Cardiac septum (tissue), 1 donor: ENCODE data around the gene PRLR. TPM values are rescaled to one million over a fixed set of nuclear protein-coding genes. Genes with fewer than 3 reads are reported as not detected.
"Not testable (repeated sequence)": the region's sequence is repeated elsewhere in the genome, so short reads cannot be mapped to it uniquely, and the experiment has no call there.

Experiments used
- DNase-seq: peaks from one replicate; pipeline ENCODE4 v3.0.0-alpha.2; 2020; ENCODE audit warnings: low spot score
- intact Hi-C: fragments of 100-400 bp; cut with DNase I; formaldehyde crosslinking; loops from one replicate; pipeline ENCODE4 v1.14.0; 2022
- total RNA-seq: library from RNA; stranded (reverse); fragmentation: NEBNext Ultra II Directional; extraction: Animal tissue kit (Norgen Biotek cat#: 25700); gene quantifications from one replicate; pipeline ENCODE4 v1.2.1, GENCODE V29; 2021
- donor health status: DM: no; HTN: no; CAD: no.

PRLR gene
- total RNA-seq, 1 donor from 2014 or later: 0.30 TPM

DNA sequence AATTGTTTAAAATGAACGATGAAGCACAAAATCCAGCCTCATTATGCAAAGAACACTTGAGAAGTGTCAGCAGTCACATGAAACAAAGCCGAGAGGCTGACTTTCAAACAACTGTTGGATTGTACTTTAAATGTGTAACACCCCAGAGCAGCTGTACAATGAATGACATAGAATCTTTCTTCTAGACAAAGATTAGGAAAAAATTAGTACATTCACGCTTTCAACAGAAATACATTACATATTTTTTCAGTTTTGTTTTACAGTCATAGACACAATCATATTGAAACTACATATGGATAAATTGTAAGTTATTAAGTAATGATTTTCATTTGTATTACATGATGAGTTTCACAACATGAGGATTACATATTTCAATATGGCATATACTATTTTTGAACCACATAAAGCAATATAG, 171.9 kb downstream of the PRLR start:
- no peak for DNase-seq
- intact Hi-C loops: no loop called here

DNA sequence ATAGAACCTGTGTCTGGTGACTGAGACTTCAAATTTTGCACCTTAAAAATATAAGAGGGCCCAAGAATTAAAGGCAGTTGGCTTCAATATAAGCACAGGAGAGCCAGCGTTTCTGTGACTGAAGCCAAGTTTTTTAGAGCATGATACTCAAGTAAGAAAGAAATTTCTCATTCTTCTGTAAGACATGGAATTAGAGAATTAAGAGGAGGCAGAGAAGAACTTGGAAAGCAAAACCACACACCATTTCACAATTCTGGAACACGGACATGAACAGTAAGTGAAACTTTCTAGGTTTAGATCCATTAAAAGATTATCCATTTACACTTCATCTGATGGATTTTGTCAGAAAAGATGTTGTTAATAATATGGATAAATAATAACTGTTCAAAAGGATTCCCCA, 173.6 kb downstream of the PRLR start:
- DNase-seq: no peak
- intact Hi-C loops: no loop called here

DNA sequence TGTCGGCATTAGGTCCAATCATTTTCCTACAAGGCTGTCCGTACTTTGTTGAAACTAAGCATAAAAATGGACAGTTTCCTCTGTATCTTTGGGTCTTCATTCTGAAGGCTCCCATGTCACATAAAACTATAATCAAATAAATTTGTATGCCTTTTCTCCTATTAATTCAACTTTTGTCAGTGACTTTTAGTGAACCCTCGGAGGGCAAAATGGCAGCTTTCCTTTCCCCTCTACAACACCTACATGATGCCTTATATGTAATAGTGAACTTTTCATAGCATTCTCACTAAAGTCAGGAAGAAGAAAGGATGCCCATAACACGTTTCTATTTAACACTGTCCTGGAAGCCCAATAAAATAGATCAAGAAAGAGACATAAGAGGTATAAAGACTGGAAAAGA, 177.4 kb downstream of the PRLR start:
- DNase-seq: no peak
- intact Hi-C loops: no loop called here

DNA sequence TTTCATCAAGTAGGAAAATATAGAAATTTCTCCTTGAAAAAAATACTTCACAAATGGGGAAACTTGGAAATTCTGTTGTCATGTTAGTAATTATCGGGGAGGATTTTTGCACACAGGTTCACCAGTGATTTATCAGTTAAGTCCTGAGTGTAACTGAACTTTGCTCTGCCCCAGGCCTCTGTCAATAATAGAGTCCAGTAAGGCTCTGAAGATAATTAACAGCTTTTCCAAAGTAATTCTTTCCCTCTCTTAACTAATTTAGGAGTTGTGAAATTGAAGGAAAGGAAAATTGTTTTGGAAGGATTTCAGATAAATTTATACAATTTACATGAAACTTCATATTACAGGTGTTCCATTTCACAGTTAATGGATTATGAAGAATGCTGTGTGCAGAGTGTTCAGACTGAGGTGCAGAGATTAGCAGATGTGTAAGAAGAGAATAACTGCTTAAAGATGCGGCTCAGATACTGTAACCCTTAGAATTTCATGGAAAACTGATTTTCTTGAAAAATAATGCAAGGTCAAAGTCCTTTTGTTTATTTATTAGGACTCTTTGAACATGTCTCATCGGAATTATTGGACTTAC, 179.7 kb downstream of the PRLR start:
- intact Hi-C loops: no loop called here
- DNase-seq: no peak

DNA sequence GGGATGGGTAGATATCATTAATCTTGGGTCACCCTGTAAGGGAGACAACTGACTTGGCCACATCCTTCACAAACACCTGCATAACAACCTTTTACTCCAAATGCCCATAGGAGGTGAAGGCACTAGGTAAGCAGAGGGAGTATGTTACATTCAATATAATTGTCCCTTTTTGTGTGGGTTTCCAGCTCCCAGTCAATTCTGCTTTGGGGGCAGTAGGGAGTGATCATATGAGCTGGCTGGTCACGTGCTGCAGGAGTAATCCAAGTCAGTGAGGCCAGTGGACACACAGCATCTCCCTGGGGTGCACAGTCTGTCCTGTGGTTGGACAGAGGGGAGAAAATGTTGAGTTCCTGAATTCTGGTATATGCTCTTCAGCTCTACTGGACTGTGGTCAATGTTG, 181.4 kb downstream of the PRLR start:
- DNase-seq: no peak
- intact Hi-C loops: no loop called here

DNA sequence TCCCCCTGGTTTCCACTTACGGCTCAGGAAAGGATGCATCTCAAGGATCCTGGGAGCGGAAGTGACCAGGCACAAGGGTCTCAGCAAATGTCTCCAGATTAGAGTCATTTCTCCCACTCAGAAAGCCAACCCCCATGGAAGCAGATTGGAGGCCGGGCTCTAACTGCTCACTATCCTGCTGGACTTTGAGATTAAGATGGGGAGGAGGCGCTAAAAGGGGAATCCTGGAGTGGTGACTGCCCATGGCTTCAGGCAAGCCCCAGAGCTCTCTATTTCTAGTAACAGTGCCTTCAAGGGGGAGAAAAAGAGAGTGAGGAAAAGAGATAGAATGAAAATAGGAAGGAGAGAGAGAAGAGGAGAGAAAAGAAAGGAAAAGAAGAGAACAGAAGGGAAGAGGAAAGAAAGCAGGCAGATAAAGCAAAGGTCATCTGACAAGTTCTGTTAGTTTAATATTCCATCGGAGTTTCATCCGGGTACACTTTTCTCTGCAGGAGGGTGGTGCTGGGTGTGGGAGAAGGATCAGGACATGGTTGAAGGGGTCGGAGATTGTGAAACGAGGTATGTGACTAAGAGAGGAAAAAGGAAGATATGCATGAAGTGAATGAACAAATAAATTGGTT, 182.4 kb downstream of the PRLR start, which contains the start of gene AGXT2:
Gene AGXT2, minus strand, starts transcription at position 165 of the 620 bp plus-strand sequence. Its CDS starts 57 bp downstream, at position 108.
- no peak for DNase-seq
- intact Hi-C loops: no loop called here

DNA sequence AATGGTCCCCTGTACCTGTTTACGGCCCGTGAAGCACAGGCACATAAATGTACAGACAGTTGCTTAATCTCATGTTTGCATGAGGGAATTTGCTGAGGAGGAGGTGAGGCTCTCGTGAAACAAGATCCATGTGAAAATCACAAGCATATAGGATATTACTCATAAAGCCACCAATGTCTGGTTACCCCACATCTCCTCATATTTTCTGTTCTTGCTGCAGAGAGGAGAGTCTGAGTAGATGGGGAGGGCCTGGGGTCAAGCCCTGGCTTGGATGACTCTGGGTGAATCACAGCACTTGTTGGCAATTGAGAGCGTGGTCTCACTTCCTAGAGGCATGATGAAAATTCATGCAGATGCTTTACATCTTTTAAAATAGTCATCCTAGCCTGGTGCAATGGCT, 183.5 kb downstream of the PRLR start:
- intact Hi-C loops: no loop called here
- DNase-seq: no peak

DNA sequence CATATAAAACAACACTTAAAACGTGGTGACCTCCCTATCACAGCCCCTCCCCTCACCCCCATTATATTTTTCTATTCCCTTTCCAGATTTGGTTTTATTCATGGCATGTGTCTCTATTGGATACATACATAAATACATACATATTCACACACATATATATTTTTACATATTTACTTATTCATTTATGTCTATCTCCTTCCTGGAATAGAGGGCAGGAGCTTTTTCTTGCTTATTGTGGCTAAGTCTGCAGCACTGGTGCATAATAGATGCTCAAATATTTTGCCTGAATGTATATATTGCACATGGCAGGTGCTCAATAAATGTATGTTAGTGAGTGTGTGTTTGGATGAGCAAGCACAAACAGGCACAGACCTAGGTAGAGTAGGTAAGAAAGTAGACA, 185.0 kb downstream of the PRLR start:
- intact Hi-C loops: no loop called here
- no peak for DNase-seq

DNA sequence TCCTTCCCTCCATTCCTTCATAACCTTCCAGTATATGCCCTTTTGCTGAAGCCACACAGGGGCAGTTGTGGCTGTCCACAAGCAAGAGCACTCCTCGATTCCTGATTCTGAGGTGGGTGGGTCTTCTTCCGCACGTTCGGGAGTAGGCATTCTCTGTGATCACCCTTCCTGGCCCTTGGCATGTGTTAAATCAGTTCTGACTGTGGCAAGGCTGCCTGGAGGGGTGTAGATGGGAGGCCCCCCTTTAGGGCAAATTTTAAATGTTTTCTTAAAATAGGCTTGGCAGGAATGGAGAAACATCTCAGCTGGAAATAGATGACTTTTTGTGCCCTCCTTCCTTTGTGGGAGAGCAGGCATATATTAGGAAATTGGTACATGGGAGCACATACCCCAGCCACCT, 185.6 kb downstream of the PRLR start:
- intact Hi-C loops: no loop called here
- no peak for DNase-seq

DNA sequence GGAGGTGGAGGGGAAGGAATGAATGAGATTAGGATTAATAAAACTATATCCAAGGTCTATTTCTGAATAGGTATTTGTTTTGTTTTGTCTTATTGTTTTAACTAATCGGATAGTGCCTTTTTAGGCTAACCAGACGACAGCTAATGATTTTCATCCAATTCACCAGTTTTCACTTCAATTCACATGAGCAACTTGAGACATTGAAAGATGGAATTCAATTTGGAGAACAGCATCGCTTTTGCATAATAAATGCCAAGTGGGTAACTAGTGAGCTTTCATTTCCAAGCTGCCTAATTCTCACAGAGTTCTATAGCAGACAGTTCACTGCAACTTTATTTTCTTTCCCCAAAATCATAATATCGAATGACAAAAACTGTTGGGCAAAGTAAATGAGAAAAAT, 187.5 kb downstream of the PRLR start:
- intact Hi-C loops: no loop called here
- DNase-seq: no peak

DNA sequence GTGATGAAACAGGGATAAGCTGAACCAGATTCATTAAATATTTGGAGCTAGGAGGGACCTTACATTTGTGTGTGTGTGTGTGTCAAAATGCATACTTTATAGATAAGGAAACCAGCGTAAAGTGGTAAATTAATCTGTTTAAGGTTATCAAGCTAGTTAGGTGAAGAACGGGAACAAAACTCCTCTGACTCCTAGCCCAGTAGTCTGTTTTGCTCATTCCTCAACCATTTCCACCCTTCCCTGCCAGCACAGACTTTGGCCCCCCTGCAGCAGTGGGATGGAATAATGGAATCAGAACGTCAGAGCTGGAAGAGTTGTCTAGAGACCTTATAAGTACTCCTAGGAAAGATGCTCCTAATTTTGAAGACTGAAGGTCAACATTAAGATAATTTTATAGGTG, 189.0 kb downstream of the PRLR start:
- intact Hi-C loops: no loop called here
- no peak for DNase-seq

DNA sequence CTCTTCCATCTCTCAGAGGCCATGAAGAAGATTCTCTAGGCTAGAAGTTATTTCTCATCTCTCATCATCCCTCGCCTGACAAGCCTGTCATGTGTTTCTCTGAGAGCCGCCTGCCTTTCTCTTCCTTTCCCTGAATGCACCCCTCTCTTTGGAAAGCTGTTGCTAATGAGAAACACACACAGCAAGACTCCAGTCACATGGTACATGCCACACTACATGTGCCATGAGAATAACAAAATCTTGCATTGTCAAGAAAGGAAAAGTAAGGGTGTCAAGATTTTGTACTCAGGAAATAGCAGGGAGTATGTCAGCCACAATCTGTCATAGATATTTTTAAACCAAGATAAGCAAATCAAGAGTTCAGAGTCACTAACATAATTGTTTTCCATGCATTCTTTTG, 191.4 kb downstream of the PRLR start:
- intact Hi-C loops: no loop called here
- DNase-seq: no peak

DNA sequence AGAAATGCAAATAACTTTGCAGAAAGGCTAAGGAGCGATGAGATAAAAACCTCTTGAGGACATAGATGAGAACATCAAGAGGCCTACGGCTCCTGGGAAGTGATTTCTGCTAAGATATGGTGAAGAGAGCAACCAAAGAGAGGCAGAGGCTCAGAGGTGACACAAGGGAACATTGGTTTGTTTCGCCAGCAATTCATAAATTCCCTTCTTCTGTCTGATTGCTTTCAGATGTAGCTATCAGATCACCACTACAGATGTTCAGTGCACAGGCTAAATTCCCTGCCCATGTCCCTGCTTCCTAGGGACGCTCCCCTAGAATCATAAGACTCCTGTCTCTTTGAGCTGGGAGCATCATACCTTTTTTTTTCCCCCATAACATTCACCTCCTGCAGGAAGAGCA, 193.8 kb downstream of the PRLR start:
- intact Hi-C loops: no loop called here
- DNase-seq: no peak

DNA sequence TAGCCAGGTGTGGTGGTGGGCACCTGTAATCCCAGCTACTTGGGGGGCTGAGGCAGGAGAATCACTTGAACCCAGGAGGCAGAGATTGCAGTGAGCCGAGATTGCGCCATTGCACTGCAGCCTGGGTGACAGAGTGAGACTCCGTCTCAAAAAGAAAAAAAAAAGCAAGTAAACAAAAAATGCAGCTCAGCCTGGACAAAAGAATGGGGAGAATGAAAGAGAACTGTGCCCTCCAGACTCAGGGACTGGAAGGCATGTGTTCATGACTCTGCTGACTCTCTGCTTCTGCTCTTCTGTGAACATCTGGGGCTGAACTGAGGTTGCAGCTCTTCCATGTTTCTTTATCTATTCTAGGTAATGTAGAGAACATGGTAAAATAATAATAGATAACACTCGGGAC, 194.4 kb downstream of the PRLR start:
- DNase-seq, intact Hi-C loops: not testable (repeated sequence)

DNA sequence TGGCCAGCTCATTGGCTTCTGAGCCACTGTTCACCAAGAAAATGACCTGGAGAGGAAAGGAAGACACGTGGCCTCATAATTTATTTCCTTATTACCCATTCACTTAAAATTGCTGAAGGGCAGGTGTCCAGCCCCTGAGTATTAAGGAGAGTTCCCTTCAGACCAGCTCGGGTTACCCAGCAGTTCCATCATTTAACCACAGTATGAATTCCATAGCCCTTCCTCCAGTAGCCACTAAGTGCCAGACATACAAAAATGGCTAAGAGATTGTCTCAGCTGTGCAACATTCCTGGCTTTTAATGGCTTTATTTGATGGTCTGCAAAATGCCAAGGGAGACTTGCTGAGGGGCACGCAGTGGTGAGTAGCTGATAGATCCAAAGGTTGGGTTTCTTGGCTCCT, 195.0 kb downstream of the PRLR start:
- DNase-seq: no peak

DNA sequence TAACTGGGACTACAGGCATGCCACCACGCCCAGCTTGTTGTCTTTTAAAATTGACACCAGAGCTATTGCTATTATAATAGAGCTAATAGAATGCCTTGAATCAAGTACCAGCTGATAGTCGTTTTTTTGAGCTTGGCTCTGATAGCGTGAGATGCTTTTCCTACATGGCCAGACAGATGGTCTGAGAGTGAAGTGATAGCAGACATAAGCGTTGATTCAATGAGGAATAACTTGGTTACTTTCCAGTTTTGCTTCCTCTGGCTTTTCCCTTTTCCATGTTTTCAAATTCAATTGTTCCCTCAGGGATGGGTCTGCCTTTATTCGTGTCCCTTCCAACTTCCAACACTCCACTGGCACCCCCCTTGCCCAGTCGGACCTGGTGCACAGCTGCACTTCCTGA, 197.9 kb downstream of the PRLR start:
- DNase-seq: no peak
- intact Hi-C loops: no loop called here

More for the DNA sequence above, 195.0 kb downstream of the PRLR start:
- intact Hi-C loops: no loop called here

DNA sequence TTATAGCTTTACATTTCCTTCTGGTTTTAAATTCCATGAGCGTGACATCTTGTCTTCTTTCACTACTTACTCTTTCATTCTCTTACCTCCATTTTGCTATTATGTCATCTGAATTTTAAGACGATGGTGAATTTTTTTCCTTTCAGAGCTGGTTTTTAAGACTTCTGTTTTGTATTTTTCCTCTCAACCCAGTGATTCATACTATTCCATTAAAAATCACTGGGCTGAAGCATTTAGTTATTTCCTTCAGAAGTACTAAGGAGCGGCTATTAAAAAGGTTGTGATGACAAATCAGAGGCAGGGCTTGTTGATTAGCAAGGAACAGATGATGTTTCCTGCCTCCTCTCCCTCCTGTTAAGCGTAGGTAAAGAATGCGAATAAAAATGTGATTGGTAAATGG, 199.0 kb downstream of the PRLR start:
- intact Hi-C loops: no loop called here
- no peak for DNase-seq

DNA sequence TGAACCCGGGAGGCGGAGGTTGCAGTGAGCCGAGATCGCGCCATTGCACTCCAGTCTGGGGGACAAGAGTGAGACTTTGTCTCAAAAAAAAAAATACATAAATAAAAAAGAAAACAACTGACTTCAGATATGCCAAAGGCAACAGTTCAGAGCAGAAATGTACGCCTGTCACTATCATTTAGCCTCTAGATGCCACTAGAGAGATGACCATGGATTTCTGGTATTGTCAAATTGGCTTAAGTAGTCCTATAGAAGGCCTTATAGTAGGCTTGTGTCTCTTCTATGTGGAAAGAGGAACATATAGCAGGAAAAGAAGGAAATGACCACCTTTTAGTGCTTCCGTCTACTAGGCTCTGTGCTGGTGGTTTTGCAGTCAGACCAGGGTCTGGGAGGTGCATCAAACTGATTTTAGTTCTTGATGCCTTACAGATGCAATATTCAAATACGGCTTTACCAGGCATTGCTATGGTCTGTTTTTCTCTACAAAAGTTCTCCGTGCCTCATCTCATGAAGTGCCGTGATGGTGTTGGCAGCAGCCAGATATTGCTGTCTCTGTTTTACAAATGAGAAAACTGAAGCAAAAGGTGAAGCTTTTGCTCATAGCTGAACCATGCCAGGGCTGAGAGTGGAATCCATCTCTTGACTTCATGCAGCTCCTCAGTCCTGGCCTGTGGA, 199.7 kb downstream of the PRLR start:
- DNase-seq: no peak
- intact Hi-C loops: no loop called here

DNA sequence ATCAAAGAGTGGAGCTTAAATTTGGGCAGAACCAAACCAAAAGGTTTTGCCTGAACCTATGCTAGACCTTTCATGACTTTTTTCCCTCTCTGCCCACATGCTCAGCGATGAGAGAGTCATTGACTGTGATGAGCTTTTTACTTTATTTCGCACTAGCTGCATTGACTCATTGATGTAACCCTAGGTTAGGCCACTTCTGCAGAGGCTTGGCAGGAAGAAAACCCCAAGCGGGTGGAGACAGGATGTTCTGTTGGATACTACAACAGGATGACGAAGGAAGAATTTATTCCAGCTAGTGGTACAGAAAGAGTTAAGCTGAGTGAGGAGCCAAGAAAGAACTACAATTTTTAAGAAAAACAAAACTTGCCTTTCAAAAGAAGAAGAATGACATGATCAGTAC, 201.0 kb downstream of the PRLR start:
- DNase-seq: no peak
- intact Hi-C loops: no loop called here

DNA sequence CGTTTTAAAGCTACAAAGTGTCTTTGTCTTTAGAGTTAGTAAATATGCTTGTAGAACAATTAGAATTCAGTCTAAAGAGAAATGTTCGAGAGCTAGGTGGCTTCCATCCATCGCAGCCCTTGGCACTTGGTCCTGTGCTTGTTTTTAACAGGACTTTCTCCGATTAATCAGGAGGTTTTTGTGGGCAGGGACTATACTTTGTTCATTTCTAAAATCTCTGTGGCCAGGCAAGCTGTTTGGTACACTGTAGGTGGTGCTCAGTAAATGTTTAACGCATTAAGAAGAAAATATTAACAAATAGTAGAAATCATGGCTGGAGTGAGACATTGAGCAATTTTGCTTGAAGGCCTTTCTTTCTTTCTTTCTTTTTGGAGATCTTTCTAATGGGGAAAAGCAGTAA, 203.3 kb downstream of the PRLR start:
- intact Hi-C loops: no loop called here
- no peak for DNase-seq

DNA sequence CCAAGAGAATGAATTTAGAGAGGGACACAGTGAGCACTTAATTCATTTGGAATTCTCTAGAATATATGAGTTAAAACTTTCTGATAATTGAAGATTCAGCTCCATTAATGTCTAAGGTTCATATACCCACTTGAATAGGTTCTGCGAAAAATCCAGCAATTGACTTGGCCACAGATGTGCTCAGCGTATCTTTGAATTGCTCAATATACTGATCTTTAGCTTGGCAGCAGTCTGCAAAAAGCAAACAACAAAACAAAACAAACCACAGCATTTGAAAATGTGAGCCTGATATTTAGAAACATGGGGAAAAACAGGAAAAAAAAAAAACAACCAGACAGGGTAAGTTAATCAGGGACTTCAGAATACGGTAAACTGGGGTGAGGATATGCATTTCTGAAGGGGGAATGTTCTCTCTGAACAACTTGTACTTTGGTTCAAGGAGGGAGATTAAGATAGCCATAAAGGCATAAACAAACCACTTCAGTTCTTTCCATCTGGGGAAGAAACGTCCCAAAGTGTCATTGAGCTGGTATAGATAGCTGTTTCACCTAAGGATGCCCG, 203.9 kb downstream of the PRLR start:
- intact Hi-C loops: no loop called here
- no peak for DNase-seq
